Measurements from ENCODE around the gene AZU1. TPM values are rescaled to one million over a fixed set of nuclear protein-coding genes. Genes with fewer than 3 reads are reported as not detected.

The AZU1 gene
- total and polyA plus RNA-seq, 4 donors: 0.08 to 20.2 (median 0.99) TPM

DNA sequence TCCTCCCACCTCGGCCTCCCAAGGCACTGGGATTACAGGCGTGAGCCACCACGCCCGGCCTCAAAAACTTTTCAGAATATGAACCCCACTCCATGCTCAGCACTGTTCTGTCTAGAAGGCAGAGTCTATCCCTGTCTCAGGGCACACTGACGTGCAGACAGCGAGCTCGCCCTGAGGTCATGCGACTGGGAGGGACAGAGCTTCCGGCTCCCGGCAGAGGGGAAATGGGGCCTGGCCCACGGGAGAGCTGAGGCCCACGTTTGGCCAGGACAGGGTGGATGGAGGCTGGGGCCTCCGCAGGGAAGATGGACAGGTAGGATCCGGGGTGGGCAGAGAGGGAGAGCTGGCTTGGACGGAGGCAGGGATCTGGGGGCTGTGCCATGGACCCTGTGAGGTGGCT is 2.8 kb upstream of the AZU1 start:
- TF ChIP-seq JUND (IDR thresholded peaks at IDR 0.05) (no peak), HNF4A (conservative IDR thresholded peaks at IDR 0.05) (no peak), SP1 (IDR thresholded peaks at IDR 0.05) (no peak), HNF4G (IDR thresholded peaks at IDR 0.05) (no peak)
- 79% methylated on average over 15 of the region's 15 CpGs for WGBS
- Histone ChIP-seq H3K4me3 (ENCODE audit: low read depth in 1 of 3, low read length in 3 of 3) (no peak overlapping the region), H3K27ac (ENCODE audit: low read depth in 1 of 2, low read length in 2 of 2) (no peak overlapping the region), H3K36me3 (ENCODE audit: control insufficient read depth in 4 of 4, insufficient read depth in 3 of 4, low read depth in 1 of 4, low read length in 3 of 4) (no peaks in the 10 kb centered on the region), H3K4me1 (ENCODE audit: control insufficient read depth in 4 of 4, insufficient read depth in 4 of 4, low read length in 3 of 4) (peaks cover 0 to 8% (median 0%) of the 10 kb centered on the region in 4 donors), H3K27me3 (ENCODE audit: control insufficient read depth in 4 of 4, insufficient read depth in 4 of 4, low read length in 3 of 4) (peaks cover 0 to 6% (median 1%) of the 10 kb centered on the region in 4 donors), H3K9me3 (ENCODE audit: control insufficient read depth in 4 of 4, low read length in 3 of 4) (no peaks in the 10 kb centered on the region), H3K9ac (ENCODE audit: low read depth in 1 of 2, low read length in 2 of 2) (no peak overlapping the region)
- DNase-seq (ENCODE audit: low spot score): no peak

DNA sequence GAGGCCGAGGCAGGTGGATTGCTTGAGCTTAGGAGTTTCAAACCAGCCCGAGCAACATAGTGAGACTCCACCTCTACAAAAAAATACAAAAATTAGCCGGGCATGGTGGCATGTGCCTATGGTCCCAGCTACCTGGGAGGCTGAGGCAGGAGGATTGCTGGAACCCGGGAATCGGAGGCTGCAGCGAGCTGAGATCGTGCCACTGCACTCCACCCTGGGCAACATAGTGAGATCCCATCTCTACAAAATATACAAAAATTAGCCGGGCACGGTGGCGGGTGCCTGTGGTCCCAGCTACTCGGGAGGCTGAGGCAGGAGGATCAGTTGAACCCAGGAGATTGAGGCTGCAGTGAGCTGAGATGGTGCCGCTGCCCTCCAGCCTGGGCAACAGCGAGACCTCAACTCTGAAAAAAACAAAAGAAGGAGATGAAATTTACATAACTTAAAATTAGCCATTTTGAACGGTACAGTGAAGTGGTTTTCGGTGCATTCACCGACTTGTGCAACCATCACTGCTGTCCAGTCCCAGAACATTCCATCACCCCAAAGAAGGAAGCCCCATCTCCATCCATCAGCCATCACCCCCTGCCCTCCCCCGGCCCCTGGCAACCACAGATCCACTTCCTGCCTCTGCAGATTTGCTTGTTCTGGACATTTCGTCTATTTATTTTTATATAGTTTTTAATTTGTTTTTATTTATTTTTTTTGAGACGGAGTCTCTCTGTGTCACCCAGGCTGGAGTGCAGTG is 1.6 kb upstream of the AZU1 start:
- Histone ChIP-seq H3K4me3 (ENCODE audit: low read depth in 1 of 3, low read length in 3 of 3) (no peak overlapping the region), H3K9me3 (ENCODE audit: control insufficient read depth in 4 of 4, low read length in 3 of 4) (no peaks in the 10 kb centered on the region), H3K4me1 (ENCODE audit: control insufficient read depth in 4 of 4, insufficient read depth in 4 of 4, low read length in 3 of 4) (peaks cover 0 to 7% (median 0%) of the 10 kb centered on the region in 4 donors), H3K27ac (ENCODE audit: low read depth in 1 of 2, low read length in 2 of 2) (no peak overlapping the region), H3K9ac (ENCODE audit: low read depth in 1 of 2, low read length in 2 of 2) (no peak overlapping the region), H3K36me3 (ENCODE audit: control insufficient read depth in 4 of 4, insufficient read depth in 3 of 4, low read depth in 1 of 4, low read length in 3 of 4) (no peaks in the 10 kb centered on the region), H3K27me3 (ENCODE audit: control insufficient read depth in 4 of 4, insufficient read depth in 4 of 4, low read length in 3 of 4) (peaks cover 0 to 6% (median 1%) of the 10 kb centered on the region in 4 donors)
- WGBS: 82% methylated on average over 19 of the region's 19 CpGs
- TF ChIP-seq ATF3 (IDR thresholded peaks at IDR 0.05): no peak
- no peak for TF ChIP-seq HNF4G (IDR thresholded peaks at IDR 0.05)
- TF ChIP-seq, protein P1, sequence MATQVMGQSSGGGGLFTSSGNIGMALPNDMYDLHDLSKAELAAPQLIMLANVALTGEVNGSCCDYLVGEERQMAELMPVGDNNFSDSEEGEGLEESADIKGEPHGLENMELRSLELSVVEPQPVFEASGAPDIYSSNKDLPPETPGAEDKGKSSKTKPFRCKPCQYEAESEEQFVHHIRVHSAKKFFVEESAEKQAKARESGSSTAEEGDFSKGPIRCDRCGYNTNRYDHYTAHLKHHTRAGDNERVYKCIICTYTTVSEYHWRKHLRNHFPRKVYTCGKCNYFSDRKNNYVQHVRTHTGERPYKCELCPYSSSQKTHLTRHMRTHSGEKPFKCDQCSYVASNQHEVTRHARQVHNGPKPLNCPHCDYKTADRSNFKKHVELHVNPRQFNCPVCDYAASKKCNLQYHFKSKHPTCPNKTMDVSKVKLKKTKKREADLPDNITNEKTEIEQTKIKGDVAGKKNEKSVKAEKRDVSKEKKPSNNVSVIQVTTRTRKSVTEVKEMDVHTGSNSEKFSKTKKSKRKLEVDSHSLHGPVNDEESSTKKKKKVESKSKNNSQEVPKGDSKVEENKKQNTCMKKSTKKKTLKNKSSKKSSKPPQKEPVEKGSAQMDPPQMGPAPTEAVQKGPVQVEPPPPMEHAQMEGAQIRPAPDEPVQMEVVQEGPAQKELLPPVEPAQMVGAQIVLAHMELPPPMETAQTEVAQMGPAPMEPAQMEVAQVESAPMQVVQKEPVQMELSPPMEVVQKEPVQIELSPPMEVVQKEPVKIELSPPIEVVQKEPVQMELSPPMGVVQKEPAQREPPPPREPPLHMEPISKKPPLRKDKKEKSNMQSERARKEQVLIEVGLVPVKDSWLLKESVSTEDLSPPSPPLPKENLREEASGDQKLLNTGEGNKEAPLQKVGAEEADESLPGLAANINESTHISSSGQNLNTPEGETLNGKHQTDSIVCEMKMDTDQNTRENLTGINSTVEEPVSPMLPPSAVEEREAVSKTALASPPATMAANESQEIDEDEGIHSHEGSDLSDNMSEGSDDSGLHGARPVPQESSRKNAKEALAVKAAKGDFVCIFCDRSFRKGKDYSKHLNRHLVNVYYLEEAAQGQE (IDR thresholded peaks at IDR 0.05): no peak
- TF ChIP-seq ZBTB33 (IDR thresholded peaks at IDR 0.05): no peak
- TF ChIP-seq FOXA2 (IDR thresholded peaks at IDR 0.05): no peak
- no peak for TF ChIP-seq HNF4A (conservative IDR thresholded peaks at IDR 0.05)
- no peak for TF ChIP-seq MAX (IDR thresholded peaks at IDR 0.05)
- TF ChIP-seq EGR1 (IDR thresholded peaks at IDR 0.05; ENCODE audit: low read depth in 2 of 2): no peak
- no peak for TF ChIP-seq NR2F2 (IDR thresholded peaks at IDR 0.05)
- no peak for TF ChIP-seq GABPA (IDR thresholded peaks at IDR 0.05 in 1 of 2, conservative IDR thresholded peaks at IDR 0.05 in 1 of 2)
- TF ChIP-seq JUND (IDR thresholded peaks at IDR 0.05): no peak
- TF ChIP-seq YY1 (IDR thresholded peaks at IDR 0.05): no peak
- no peak for TF ChIP-seq RAD21 (IDR thresholded peaks at IDR 0.05)
- no peak for DNase-seq (ENCODE audit: low spot score)

Data from liver (tissue), 9 donors.